Upper lobe of left lung (tissue), 4 donors: Measurements from ENCODE around the gene SCGB1A1.

ENCODE experiments used
- CTCF ChIP-seq, 6 experiments: fragments of 450-650 bp in 4 of 6; fragments of 200-600 bp in 2 of 6; sonication (generic) in 2 of 6; IDR thresholded peaks; one replicate each; pipeline ENCODE4 v1.5.1; 2016 to 2019; ENCODE audit warnings: antibody characterized with exemption in 6 of 6
- POLR2A ChIP-seq, 4 donors: fragments of 450-650 bp; IDR thresholded peaks; one replicate each; pipeline ENCODE4 v1.5.1; 2016 to 2017; ENCODE audit warnings: antibody characterized with exemption in 4 of 4, mild to moderate bottlenecking in 2 of 4

- TF ChIP-seq POLR2A (IDR thresholded peaks at IDR 0.05), result no peak
- peak; percentile 52 to 77 (median 66) for TF ChIP-seq CTCF (IDR thresholded peaks at IDR 0.05)
Measured at GRCh38 chr11:62394825-62395538, 23.9 kb upstream of the SCGB1A1 start.
